ENCODE measurements around the gene NDUFB10.

The NDUFB10 gene

DNA sequence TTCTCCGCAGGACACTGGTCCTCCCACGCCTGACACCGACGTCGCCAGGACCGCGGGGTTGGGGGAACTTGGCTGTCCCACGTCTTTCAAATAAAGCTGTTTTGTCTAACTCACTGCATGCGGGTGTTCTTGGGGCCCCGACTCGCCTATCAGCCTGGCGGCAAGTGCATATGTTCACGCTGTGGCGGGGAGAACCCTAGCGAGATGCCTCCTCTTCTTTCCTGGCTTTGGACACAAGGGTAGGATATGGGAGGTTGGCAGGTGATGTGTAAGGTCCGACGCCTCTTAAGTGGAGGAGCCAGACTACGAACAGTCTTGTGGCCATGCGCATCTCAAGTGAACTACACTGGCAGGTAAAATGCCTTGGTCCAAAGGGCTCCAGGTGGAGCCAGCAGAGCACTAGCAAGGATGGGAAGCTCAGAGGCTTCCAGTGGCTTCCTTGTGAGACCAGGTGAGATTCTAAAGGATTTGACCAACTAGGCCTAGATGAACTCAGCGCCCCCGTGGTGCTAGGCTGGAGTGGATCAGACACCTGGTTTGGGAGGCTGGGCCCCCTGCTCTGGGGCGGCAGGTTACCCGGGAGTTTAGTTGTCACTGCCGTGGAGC, 6.2 kb downstream of the NDUFB10 start:
- peak overlapping the region; percentile 93 for H3K4me3 ChIP-seq (ENCODE audit: low read depth, low read length)

DNA sequence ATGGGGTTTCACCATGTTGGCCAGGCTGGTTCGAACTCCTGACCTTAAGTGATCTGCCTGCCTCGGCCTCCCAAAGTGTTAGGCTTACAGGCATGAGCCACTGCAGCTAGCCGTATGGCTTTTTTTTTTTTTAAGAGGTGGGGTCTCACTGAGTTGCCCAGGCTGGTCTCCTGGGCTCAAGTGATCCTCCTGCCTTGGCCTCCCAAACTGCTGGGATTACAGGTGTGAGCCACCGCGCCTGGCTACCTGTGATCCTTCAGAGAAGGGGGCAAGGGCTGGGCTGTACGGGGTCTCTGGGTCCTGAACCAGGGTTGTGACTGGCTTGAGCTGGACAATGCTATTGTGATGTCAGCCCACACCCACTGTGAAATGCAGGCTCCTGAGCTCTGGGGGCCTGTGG, 7.1 kb downstream of the NDUFB10 start, which contains the start of gene RNF151:
RNF151 (plus strand) TSS at position 397 of the 400 bp plus-strand sequence. CDS start 26 bp downstream, outside the sequence.
- H3K4me3 ChIP-seq (ENCODE audit: low read depth, low read length): peak within 1 kb of the TSS; percentile 93

DNA sequence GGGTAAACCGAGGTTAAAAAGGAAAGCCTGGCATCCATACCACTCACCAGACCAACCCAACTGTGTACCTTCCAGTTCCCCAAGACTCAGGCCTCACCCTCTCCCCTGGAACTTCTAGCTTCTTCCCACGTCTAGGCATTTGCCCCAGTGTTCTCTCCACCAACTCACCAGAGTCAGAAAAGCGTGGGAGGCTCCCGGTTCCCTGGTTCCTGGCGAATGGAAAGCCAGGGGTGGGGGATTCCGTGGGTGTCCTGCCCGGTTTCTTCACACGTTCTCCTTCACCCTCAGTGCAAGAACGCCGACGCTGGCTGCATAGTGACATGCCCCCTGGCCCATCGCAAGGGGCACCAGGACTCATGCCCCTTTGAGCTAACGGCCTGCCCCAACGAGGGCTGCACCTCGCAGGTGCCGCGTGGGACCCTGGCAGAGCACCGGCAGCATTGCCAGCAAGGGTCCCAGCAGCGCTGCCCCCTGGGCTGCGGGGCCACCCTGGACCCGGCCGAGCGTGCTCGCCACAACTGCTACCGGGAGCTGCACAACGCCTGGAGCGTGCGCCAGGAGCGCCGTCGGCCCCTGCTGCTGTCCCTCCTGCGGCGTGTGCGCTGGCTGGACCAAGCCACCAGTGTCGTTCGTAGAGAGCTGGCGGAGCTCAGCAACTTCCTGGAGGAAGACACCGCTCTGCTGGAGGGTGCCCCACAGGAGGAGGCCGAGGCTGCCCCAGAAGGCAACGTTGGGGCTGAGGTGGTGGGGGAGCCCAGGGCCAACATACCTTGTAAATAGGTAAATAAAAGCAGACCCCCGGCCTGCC, 9.0 kb downstream of the NDUFB10 start:
- H3K4me3 ChIP-seq (ENCODE audit: low read depth, low read length): no peak overlapping the region

DNA sequence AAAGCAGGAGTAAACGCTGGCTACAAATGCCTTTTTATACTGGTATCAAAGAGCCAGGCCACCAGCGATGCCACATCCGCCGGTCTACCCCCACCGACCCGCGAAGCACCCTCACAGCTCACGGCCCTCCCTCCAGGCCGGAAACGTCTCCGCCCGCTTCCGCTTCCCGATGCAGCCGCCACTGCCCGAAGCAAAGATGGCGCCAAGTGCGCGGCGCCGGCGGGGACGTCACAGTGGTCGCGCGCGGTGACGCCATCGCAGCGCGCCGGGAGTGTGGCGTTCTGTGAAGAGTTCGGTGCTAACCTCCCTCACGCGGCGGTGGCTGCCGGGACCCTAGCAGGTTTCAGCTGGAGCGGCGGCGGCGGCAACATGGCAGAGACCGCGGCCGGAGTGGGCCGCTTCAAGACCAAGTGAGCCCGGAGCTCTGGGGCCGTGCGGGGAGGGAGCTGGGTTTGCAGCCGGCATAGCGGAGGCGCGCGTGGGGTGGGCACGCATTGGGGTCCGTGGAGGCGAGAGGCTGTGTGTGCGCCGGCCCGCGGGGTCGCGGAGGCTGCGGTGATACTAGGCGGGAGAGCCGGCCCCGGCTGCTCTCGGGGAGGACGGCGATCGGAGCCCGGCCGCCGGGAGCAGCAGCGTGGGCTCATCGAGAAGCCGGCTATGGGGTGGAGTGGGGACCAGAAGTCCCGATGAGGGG, 12.6 kb downstream of the NDUFB10 start, which contains the start of gene TBL3:
TBL3 (plus strand) TSS at position 258 of the 694 bp plus-strand sequence; CDS start at position 370, 112 bp downstream.
- H3K4me3 ChIP-seq (ENCODE audit: low read depth, low read length): peak within 1 kb of the TSS; percentile 92

DNA sequence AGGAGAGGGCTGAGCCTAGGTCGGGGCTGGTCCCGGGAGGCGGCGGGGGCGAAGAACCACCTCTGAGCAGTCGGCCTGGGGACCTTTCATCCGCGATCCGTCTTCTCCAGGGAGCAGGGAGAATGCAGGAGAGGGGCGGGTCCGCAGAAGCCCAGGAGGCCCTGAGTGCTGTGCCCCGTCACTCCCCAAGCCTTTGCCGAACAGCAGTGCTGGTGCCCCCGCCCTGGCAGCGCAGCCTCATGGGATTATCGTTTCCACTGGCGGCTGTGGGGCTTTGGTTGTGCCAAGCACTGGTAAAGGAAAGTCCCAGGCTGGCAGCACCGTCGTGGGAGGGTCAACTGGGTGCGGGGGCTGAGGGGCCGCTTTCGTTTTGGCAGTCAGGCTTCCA, 13.1 kb downstream of the NDUFB10 start:
- peak overlapping the region; percentile 92 for H3K4me3 ChIP-seq (ENCODE audit: low read depth, low read length)

DNA sequence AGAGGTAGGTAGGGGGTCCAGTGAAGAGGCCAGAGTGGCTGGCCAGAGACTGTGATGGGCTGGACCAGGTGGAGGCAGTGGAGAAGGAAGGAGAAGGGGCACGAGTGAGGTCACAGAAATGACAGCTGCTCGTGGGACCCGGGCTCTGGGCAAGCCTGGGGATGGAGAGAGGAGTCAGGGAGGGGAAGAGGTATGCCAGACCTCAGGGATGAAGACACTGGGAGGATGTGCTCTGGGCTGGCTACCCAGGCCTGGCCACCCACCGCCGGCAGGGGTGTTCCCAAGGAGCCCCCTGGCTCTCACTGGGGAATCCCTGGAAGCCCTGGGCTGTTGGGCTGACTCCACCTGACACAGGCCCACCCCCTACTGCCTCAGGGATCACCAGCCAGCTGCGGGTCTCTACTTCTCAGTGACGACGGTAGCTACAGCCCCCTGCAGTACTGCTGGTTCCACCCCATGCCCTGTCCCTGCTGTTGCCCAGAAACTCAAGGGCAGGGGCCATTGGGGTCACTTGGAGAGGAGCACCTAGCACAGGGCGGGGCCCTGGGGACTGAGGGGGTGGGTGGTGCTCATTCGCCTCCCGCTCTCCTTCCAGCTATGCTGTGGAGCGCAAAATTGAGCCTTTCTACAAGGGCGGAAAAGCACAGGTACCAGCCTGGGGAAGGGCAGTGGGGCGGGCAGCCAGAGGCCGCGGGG, 14.3 kb downstream of the NDUFB10 start:
- no peak overlapping the region for H3K4me3 ChIP-seq (ENCODE audit: low read depth, low read length)

DNA sequence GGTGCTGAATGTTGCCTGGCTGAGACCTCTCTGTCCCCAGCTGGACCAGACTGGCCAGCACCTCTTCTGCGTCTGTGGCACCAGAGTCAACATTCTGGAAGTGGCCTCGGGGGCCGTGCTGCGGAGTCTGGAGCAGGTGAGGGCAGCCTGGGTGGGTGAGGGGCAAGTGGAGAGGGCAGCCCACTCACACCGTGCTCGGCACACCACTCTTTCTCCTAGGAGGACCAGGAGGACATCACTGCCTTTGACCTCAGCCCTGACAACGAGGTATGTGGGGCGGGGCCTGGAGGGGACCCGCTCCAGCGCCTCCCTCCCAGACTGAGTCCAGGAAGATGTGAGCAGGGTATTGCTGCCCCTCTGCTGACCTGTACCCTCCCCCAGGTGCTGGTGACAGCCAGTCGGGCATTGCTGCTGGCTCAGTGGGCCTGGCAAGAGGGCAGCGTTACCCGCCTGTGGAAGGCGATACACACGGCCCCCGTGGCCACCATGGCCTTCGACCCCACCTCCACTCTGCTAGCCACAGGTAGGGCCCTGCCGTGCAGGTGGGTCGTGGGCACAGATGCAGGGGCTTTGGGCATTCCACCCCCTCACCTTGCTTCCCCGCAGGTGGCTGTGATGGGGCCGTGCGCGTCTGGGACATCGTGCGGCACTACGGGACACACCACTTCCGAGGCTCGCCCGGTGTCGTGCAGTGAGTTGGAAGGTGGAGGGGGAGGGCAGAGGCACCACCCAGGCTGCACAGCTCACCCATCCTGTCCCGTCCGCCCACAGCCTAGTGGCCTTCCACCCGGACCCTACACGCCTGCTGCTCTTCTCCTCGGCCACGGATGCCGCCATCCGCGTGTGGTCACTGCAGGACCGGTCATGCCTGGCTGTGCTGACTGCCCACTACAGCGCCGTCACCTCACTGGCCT, 15.1 kb downstream of the NDUFB10 start:
- H3K4me3 ChIP-seq (ENCODE audit: low read depth, low read length): no peak overlapping the region

DNA sequence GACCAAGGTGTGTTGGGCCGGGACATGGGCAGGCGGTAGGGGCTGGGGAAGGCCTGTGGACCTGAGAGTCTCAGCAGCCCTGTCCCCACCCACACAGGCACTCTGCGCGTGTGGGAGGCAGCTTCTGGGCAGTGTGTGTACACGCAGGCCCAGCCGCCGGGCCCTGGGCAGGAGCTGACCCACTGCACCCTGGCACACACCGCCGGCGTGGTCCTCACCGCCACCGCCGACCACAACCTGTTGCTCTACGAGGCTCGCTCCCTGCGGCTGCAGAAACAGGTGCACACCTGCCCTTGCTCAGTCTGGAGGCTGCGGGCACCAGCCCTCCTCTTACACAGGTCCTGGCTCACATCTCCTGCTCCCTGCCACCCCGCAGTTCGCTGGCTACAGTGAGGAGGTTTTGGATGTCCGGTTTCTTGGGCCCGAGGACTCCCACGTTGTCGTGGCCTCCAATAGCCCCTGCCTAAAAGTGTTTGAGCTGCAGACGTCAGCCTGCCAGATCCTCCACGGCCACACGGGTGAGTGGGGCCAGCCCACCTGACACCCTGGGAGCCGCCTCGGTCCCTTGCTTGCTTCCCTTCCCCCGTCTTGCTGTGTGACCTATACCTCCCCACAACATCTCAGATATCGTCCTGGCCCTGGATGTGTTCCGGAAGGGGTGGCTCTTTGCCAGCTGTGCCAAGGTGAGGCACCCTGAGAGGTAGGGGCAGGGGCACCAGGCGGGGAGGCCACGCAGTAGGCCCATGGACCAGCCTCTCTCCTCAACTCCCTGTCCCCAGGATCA, 16.3 kb downstream of the NDUFB10 start:
- H3K4me3 ChIP-seq (ENCODE audit: low read depth, low read length): no peak overlapping the region

DNA sequence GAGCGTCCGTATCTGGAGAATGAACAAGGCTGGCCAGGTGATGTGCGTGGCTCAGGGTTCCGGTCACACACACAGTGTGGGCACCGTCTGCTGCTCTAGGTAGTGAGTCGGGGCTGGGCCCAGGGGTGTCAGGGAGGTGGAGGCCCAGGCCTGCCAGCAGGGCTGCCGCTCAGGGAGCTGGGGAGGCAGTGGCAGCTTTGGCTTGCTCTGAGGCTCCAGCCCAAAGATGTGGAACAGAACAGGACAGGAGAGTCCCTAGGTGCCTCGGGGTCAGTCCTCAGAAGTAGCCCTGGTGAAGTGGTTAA, 16.8 kb downstream of the NDUFB10 start:
- no peak overlapping the region for H3K4me3 ChIP-seq (ENCODE audit: low read depth, low read length)

DNA sequence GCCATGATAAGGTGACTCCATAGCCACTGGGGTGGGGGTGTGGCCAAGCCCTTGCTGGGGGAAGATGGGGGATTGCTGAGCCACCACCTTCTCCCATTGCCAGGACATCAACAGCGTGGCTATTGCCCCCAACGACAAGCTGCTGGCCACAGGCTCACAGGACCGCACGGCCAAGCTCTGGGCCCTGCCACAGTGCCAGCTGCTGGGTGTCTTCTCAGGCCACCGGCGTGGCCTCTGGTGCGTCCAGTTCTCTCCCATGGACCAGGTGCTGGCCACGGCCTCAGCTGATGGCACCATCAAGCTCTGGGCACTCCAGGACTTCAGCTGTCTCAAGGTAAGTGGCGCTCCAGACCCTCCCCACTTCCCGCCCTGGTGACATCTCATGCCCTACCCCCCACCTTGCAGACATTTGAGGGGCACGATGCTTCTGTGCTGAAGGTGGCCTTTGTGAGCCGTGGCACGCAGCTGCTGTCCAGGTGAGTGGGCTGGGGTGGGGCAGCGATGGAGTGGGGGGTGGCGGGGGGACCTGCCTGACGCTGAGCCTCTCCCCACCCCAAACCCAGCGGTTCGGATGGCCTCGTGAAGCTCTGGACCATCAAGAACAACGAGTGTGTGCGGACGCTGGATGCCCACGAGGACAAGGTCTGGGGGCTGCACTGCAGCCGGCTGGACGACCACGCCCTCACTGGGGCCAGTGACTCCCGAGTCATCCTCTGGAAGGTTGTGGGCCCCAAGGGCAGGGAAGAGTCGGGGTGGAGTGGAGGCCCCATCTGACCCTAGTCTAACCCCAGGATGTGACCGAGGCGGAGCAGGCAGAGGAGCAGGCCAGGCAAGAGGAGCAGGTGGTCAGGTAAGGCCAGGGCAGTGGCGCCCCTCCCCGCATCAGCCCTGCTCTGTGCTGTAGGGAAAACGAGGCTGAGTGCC, 17.9 kb downstream of the NDUFB10 start:
- no peak overlapping the region for H3K4me3 ChIP-seq (ENCODE audit: low read depth, low read length)

DNA sequence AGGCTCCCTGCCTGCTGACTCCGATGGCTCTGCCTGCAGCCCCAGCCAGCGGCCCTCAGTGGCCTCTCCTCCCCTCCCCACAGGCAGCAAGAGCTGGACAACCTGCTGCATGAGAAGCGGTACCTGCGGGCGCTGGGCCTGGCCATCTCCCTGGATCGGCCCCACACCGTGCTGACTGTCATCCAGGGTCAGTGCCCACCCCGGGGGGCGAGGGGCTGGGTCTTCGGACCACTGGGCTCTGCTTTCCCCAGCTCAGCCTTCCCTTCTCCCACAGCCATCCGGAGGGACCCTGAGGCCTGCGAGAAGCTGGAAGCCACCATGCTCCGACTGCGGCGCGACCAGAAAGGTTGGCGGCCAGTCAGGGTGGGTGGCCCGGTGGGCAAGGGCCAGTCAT, 18.5 kb downstream of the NDUFB10 start:
- H3K4me3 ChIP-seq (ENCODE audit: low read depth, low read length): no peak overlapping the region

DNA sequence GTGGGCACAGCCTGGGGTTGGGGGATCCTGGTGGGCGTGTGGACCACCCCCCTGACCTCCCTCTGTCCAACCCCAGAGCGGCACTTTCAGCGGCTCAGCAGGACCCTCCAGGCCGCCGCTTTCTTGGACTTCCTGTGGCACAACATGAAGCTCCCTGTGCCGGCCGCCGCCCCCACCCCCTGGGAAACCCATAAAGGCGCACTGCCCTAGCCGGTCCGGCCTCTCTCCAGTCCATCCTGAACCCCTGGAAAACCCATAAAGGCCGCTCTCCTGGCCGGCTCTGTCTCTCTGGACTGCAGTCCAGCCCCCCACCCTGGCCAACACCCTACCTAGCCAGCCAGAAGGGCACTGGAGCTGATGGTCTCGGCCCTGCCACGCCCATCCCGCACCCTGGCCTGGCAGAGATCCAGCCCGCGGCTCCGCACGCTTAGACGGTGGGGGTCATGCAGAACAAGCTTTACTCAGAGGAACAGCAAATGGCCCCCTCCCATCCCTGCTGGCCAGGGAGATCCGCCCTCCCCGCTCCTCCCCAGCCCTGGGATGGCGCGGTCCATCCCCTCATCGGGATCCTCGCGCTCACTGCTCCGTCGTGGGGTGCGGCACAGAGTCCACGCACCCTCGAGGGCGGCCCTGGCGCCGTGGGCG, 19.3 kb downstream of the NDUFB10 start:
- H3K4me3 ChIP-seq (ENCODE audit: low read depth, low read length): no peak overlapping the region

DNA sequence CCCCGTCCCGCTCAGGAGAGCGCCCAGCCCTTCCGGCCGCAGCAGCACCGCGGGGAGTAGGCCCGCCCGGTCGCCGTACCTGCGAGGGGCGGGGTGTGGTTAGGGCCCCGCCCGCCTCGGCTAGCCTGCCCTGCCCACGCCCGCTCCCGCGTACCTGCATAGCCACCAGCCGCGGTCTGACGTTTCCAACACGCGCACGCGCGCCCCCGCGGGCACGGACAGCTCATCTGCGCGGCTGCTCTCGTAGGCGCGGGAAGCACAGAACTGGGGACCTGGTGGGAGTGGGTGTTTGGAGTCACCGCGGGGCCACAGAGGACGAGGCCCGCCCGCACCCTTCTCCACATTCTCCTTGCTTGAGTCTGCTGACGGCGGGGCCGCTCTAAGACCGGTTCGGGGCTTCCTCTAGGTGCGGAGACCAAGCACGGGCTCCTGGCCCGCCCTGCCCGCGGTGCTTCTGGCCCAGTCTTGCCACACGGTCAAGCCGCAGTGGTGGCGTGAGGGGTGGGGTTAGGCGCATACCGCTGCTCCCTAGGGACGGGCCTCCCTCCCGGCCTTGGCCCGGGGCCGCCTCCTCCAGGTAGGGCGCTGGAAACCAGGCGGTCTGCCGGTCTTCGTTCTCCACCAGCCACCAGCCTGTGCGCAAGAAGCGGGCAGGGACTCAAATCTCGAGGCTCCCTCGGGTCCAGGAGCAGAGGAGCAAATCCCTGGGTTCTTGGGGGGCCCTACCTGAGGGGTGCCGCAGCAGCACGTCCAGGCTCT, 20.1 kb downstream of the NDUFB10 start:
- peak overlapping the region; percentile 17 for H3K4me3 ChIP-seq (ENCODE audit: low read depth, low read length)

DNA sequence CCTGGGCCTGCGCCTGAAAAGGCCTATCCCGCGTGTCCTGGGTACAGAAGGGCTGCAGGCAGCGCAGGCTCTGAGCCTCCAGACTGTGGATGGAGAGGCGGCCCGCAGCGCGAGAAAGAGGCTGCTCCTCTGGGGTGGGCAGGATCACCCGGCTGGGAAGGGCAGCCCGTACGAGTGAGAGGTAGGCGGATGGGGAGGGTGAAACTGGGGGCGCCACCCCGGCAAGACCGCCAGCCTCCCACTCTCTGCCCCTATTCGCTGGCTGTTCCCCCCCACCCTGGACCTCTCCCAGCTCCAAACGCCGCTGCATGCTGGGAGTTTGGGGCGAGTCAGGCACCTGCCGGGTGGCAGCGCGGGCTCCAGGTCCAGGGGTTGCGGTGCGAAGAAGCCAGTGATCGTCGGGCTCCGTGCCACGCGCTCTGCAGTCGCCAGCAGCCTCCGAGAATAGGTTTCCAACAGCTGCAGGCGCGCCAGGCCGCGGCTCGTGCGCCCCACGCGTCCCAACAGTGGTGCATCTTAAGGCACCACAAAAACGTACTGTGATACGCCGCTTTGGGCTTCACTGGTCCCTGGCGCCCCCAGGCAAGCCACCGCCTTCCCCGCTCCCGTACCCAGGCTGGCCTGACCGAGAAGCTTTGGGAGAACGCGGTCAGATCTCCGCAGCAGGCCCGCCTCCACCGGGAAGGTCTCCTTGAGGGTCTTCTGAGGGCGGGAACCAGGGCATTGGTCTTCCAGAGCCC, 20.9 kb downstream of the NDUFB10 start:
- peak overlapping the region; percentile 17 for H3K4me3 ChIP-seq (ENCODE audit: low read depth, low read length)

DNA sequence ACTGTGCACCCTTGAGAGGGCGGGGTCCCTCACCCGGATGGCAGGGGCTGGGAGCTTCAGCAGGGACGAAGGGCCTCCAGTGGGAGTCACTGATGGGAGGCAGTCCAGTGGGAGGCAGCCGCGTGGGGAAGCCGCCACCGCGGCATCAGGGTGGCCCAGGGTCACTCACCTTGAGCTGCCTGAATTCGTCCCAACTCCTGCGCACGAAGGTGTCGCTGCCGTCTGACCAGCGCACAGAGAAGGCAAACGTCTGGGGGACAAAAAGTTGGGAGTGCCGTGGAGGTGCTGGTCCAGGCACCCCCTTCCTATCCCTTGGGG, 21.4 kb downstream of the NDUFB10 start:
- no peak overlapping the region for H3K4me3 ChIP-seq (ENCODE audit: low read depth, low read length)

DNA sequence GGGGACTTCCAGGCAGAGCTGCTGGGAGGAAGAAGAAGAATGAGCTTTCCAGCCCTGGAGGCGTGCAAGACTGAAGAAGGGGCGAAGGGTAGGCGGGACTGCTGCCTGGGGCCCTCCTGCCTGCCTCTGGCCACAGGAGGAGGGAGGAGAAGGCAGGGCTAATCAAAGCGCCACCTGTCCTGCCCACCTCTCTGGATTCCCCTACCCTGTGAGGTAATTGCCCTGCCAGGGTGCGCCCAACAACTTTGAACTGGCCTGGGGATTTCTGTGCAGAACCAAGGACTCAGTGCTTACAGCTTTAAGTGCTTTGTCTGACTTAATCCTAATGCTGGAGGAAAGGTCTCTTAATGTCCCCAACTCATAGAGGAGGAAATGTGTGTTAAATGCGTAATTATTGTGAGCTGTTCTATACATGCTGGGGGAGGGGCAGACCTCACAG, 22.1 kb downstream of the NDUFB10 start, which contains the start of gene NOXO1:
NOXO1 (minus strand) TSS at position 72 of the 439 bp plus-strand sequence. CDS start 290 bp downstream, outside the sequence.
- no peak within 1 kb of the TSS for H3K4me3 ChIP-seq (ENCODE audit: low read depth, low read length)

Measured in iPS-11a (cell line).